ENCODE data around the gene AGK. TPM values are rescaled to one million over a fixed set of nuclear protein-coding genes. Genes with fewer than 3 reads are reported as not detected.
"Not testable (repeated sequence)": the region's sequence is repeated elsewhere in the genome, so short reads cannot be mapped to it uniquely, and the experiment has no call there.

Gene AGK
- total RNA-seq, 6 experiments from 2014 or later: 14.7 to 18.0 (median 16.1) TPM

- Mint-ChIP-seq H3K27me3 (ENCODE audit: insufficient read depth) (no peaks in the 10 kb centered on the region; the same call in none of the 2 replicates), H3K4me1 (ENCODE audit: low read depth) (peaks cover 21% of the 10 kb centered on the region), H3K4me3 (no peak overlapping the region), H3K9me3 (peaks cover 5% of the 10 kb centered on the region; the same call in 1 of the 2 replicates), H3K27ac (no peak overlapping the region), H3K36me3 (ENCODE audit: low read depth) (peaks cover 20% of the 10 kb centered on the region)
- DNase-seq: no peak
- TF ChIP-seq, protein P1, sequence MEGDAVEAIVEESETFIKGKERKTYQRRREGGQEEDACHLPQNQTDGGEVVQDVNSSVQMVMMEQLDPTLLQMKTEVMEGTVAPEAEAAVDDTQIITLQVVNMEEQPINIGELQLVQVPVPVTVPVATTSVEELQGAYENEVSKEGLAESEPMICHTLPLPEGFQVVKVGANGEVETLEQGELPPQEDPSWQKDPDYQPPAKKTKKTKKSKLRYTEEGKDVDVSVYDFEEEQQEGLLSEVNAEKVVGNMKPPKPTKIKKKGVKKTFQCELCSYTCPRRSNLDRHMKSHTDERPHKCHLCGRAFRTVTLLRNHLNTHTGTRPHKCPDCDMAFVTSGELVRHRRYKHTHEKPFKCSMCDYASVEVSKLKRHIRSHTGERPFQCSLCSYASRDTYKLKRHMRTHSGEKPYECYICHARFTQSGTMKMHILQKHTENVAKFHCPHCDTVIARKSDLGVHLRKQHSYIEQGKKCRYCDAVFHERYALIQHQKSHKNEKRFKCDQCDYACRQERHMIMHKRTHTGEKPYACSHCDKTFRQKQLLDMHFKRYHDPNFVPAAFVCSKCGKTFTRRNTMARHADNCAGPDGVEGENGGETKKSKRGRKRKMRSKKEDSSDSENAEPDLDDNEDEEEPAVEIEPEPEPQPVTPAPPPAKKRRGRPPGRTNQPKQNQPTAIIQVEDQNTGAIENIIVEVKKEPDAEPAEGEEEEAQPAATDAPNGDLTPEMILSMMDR (IDR thresholded peaks at IDR 0.05): no peak
Measured at GRCh38 chr7:141557360-141557759, 6.2 kb downstream of the AGK start.

GRCh38 chr7:141557831-141558531 lies 6.8 kb downstream of the AGK start:
- peaks cover 20% of the 10 kb centered on the region for H3K36me3 Mint-ChIP-seq (ENCODE audit: low read depth)

GRCh38 chr7:141558544-141559183 lies 7.5 kb downstream of the AGK start:
- H3K36me3 Mint-ChIP-seq (ENCODE audit: low read depth): peaks cover 20% of the 10 kb centered on the region
- H3K27ac Mint-ChIP-seq: no peak overlapping the region
- no peak overlapping the region for H3K4me3 Mint-ChIP-seq

More at GRCh38 chr7:141557831-141558531, 6.8 kb downstream of the AGK start:
- peak; percentile 17 for DNase-seq
- H3K4me3 Mint-ChIP-seq; H3K27ac Mint-ChIP-seq; H3K27me3 Mint-ChIP-seq (ENCODE audit: insufficient read depth); H3K9me3 Mint-ChIP-seq: not testable (repeated sequence)
- peaks cover 17% of the 10 kb centered on the region for H3K4me1 Mint-ChIP-seq (ENCODE audit: low read depth)

GRCh38 chr7:141559961-141560360 lies 8.8 kb downstream of the AGK start:
- Mint-ChIP-seq H3K4me3 (no peak overlapping the region), H3K27me3 (ENCODE audit: insufficient read depth) (no peaks in the 10 kb centered on the region; the same call in 1 of the 2 replicates), H3K36me3 (ENCODE audit: low read depth) (peaks cover 20% of the 10 kb centered on the region), H3K27ac (no peak overlapping the region), H3K9me3 (peaks cover 5% of the 10 kb centered on the region; the same call in 1 of the 2 replicates), H3K4me1 (ENCODE audit: low read depth) (peaks cover 17% of the 10 kb centered on the region)
- TF ChIP-seq, protein P1 (IDR thresholded peaks at IDR 0.05): no peak
- no peak for DNase-seq

More at GRCh38 chr7:141558544-141559183, 7.5 kb downstream of the AGK start:
- Mint-ChIP-seq H3K4me1 (ENCODE audit: low read depth) (peaks cover 17% of the 10 kb centered on the region), H3K27me3 (ENCODE audit: insufficient read depth) (no peaks in the 10 kb centered on the region; the same call in 1 of the 2 replicates), H3K9me3 (peaks cover 5% of the 10 kb centered on the region; the same call in 1 of the 2 replicates)
- TF ChIP-seq, protein P1 (IDR thresholded peaks at IDR 0.05): no peak
- peak; percentile 4 for DNase-seq

- peaks cover 5% of the 10 kb centered on the region; the same call in 1 of the 2 replicates for H3K9me3 Mint-ChIP-seq
- H3K4me1 Mint-ChIP-seq (ENCODE audit: low read depth): peaks cover 17% of the 10 kb centered on the region
- H3K4me3 Mint-ChIP-seq: no peak overlapping the region
- H3K27me3 Mint-ChIP-seq (ENCODE audit: insufficient read depth): no peaks in the 10 kb centered on the region; the same call in 1 of the 2 replicates
- H3K36me3 Mint-ChIP-seq (ENCODE audit: low read depth): peaks cover 20% of the 10 kb centered on the region
- no peak for DNase-seq
- no peak overlapping the region for H3K27ac Mint-ChIP-seq
- TF ChIP-seq, protein P1 (IDR thresholded peaks at IDR 0.05): no peak
Measured at GRCh38 chr7:141562036-141562435, 10.8 kb downstream of the AGK start.

DNA sequence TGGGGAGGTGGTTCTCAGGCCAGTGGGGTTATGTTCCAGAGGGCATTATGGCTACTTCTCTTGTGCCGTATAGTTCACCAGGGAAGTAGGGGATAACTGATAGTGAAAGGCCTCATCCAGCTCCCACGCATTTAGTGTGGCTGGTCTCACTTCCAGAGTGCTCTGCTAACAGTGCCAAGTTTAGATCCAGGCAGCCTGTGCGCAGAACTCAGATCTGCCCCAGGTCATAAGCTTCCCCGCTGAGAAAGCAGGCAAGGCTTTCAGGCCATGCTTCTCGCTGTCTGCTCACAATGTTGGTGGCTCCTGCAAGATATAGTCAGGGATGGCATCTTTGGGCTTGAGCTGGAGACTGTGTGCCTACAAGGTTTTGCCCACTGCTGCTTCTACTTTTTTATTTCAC lies 11.3 kb downstream of the AGK start:
- no peak for DNase-seq
- H3K36me3 Mint-ChIP-seq (ENCODE audit: low read depth): peaks cover 20% of the 10 kb centered on the region
- TF ChIP-seq, protein P1 (IDR thresholded peaks at IDR 0.05): no peak
- H3K27ac Mint-ChIP-seq: no peak overlapping the region
- peaks cover 5% of the 10 kb centered on the region; the same call in 1 of the 2 replicates for H3K9me3 Mint-ChIP-seq
- H3K4me3 Mint-ChIP-seq: no peak overlapping the region
- H3K27me3 Mint-ChIP-seq (ENCODE audit: insufficient read depth): no peaks in the 10 kb centered on the region; the same call in 1 of the 2 replicates
- H3K4me1 Mint-ChIP-seq (ENCODE audit: low read depth): peaks cover 16% of the 10 kb centered on the region

All from HFFc6 (cell line).